ENCODE data around the gene RAD21L1.

RAD21L1 gene

GRCh38 chr20:1188347-1188746 lies 37.5 kb upstream of the RAD21L1 start:
- no peak for TF ChIP-seq CTCF (IDR thresholded peaks at IDR 0.05; ENCODE audit: insufficient read depth, low read depth, low read length, missing control alignments)
- no peak for DNase-seq (ENCODE audit: low read depth)
- no peak overlapping the region for H3K4me3 ChIP-seq (ENCODE audit: low read depth, low read length)

GRCh38 chr20:1189827-1190226 lies 36.0 kb upstream of the RAD21L1 start:
- TF ChIP-seq CTCF (IDR thresholded peaks at IDR 0.05; ENCODE audit: insufficient read depth, low read depth, low read length, missing control alignments), result no peak
- DNase-seq (ENCODE audit: low read depth), result no peak
- no peak overlapping the region for H3K4me3 ChIP-seq (ENCODE audit: low read depth, low read length)

- TF ChIP-seq CTCF (IDR thresholded peaks at IDR 0.05; ENCODE audit: insufficient read depth, low read depth, low read length, missing control alignments), result no peak
- no peak for DNase-seq (ENCODE audit: low read depth)
- no peak overlapping the region for H3K4me3 ChIP-seq (ENCODE audit: low read depth, low read length)
Observed at GRCh38 chr20:1190847-1191246, 35.0 kb upstream of the RAD21L1 start.

- TF ChIP-seq CTCF (IDR thresholded peaks at IDR 0.05; ENCODE audit: insufficient read depth, low read depth, low read length, missing control alignments), result no peak
Observed at GRCh38 chr20:1191299-1191698, 34.5 kb upstream of the RAD21L1 start.

GRCh38 chr20:1195226-1195625 lies 30.6 kb upstream of the RAD21L1 start:
- TF ChIP-seq CTCF (IDR thresholded peaks at IDR 0.05; ENCODE audit: insufficient read depth, low read depth, low read length, missing control alignments), result no peak
- no peak for DNase-seq (ENCODE audit: low read depth)
- no peak overlapping the region for H3K4me3 ChIP-seq (ENCODE audit: low read depth, low read length)

More at GRCh38 chr20:1191299-1191698, 34.5 kb upstream of the RAD21L1 start:
- H3K4me3 ChIP-seq (ENCODE audit: low read depth, low read length), result no peak overlapping the region
- no peak for DNase-seq (ENCODE audit: low read depth)

GRCh38 chr20:1196634-1197033 lies 29.2 kb upstream of the RAD21L1 start:
- DNase-seq (ENCODE audit: low read depth), result no peak

More at GRCh38 chr20:1196634-1197033, 29.2 kb upstream of the RAD21L1 start:
- H3K4me3 ChIP-seq (ENCODE audit: low read depth, low read length), result no peak overlapping the region
- TF ChIP-seq CTCF (IDR thresholded peaks at IDR 0.05; ENCODE audit: insufficient read depth, low read depth, low read length, missing control alignments), result no peak
